Mammary epithelial cell (primary cell): ENCODE measurements around the gene PRF1.
"Not testable (repeated sequence)": the region's sequence is repeated elsewhere in the genome, so short reads cannot be mapped to it uniquely, and the experiment has no call there.

Experiments
- CTCF ChIP-seq, 2 donors: IDR thresholded peaks in 1 of 2; conservative IDR thresholded peaks in 1 of 2; 2 replicates each; pipeline ENCODE4 v1.5.1; 2011 to 2012; ENCODE audit warnings: inconsistent platforms in 2 of 2, low read length in 2 of 2, mild to moderate bottlenecking in 2 of 2, control low read depth in 1 of 2, low read depth in 1 of 2; ENCODE audit not compliant: insufficient read depth in 1 of 2; ENCODE audit errors: extremely low read depth in 1 of 2
- EZH2 ChIP-seq: IDR thresholded peaks from 2 replicates; pipeline ENCODE4 v1.6.1; 2012; ENCODE audit warnings: low read length, inconsistent platforms, borderline replicate concordance

DNA sequence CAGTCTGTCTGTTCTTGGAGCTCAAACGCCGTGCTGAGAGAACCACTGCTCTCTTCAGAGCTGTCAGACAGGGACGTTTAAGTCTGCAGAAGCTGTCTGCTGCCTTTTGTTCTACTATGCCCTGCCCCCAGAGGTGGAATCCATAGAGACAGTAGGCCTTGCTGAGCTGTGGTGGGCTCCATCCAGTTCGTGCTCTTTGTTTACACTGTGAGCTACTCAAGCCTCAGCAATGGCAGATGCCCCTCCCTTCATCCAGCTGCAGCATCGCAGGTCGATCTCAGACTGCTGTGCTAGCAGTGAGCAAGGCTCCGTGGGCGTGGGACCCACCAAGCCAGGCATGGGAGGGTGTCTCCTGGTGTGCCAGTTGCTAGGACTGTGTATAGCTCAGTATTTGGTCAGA is 42.4 kb upstream of the PRF1 start:
- TF ChIP-seq CTCF (conservative IDR thresholded peaks at IDR 0.05 in 1 of 2, IDR thresholded peaks at IDR 0.05 in 1 of 2; ENCODE audit: extremely low read depth in 1 of 2, insufficient read depth in 1 of 2, low read depth in 1 of 2, low read length in 2 of 2); EZH2: not testable (repeated sequence)
